Urinary bladder (tissue), 4 donors: Measurements from ENCODE around the gene PPP6R2. TPM values are rescaled to one million over a fixed set of nuclear protein-coding genes. Genes with fewer than 3 reads are reported as not detected.

Source experiments
- DNase-seq: peaks from one replicate; pipeline ENCODE4 v3.0.0-alpha.2; 2015; ENCODE audit errors: extremely low spot score
- H3K27ac ChIP-seq: one replicate; pipeline ENCODE4 v1.5.1; 2013; ENCODE audit warnings: low read depth, mild to moderate bottlenecking, moderate library complexity
- H3K36me3 ChIP-seq: one replicate; pipeline ENCODE4 v1.6.1; 2013; ENCODE audit warnings: mild to moderate bottlenecking, moderate library complexity; ENCODE audit not compliant: insufficient read depth
- H3K4me1 ChIP-seq: one replicate; pipeline ENCODE4 v1.6.1; 2013; ENCODE audit warnings: mild to moderate bottlenecking, moderate library complexity; ENCODE audit not compliant: insufficient read depth
- H3K4me3 ChIP-seq: one replicate; pipeline ENCODE4 v1.5.1; 2013; ENCODE audit warnings: low read depth, low read length
- WGBS: extraction: QIAGEN DNeasy Blood & Tissue Kit; methylation state at CpG from one replicate; pipeline ENCODE4 v1.1.7; 2013; 5-methylcytosine and 5-hydroxymethylcytosine counted together
- polyA plus RNA-seq: library from polyadenylated mRNA; stranded (reverse); fragments of 200-250 nt; gene quantifications from one replicate; pipeline ENCODE4 v1.2.3, GENCODE V29; 2013
- total RNA-seq: library from RNA; depleted of rRNA; stranded (reverse); fragments of >200 nt; gene quantifications from one replicate; pipeline ENCODE4 v1.2.3, GENCODE V29; 2014
- donor health status: healthy with polysubstance abuse.
- donor health status: healthy.

Gene PPP6R2
- total and polyA plus RNA-seq, 2 donors = 31.1 to 46.0 TPM

GRCh38 chr22:50302564-50302963 is 40.6 kb upstream of the PPP6R2 start:
- peak overlapping the region; percentile 51 for H3K27ac ChIP-seq
- H3K4me3 ChIP-seq = no peak overlapping the region
- DNase-seq = no peak
- peaks cover 2% of the 10 kb centered on the region for H3K4me1 ChIP-seq
- H3K36me3 ChIP-seq = no peaks in the 10 kb centered on the region
- WGBS = 52% methylated on average over 5 of the region's 5 CpGs

GRCh38 chr22:50303515-50303847 is 39.6 kb upstream of the PPP6R2 start:
- H3K4me3 ChIP-seq = no peak overlapping the region
- WGBS = 62% methylated on average over 7 of the region's 7 CpGs
- peak overlapping the region; percentile 86 for H3K27ac ChIP-seq
- peaks cover 2% of the 10 kb centered on the region for H3K4me1 ChIP-seq
- no peaks in the 10 kb centered on the region for H3K36me3 ChIP-seq
- no peak for DNase-seq

- H3K4me3 ChIP-seq = no peak overlapping the region
- no peaks in the 10 kb centered on the region for H3K36me3 ChIP-seq
- DNase-seq = no peak
- H3K4me1 ChIP-seq = peaks cover 2% of the 10 kb centered on the region
- WGBS = 45% methylated on average over 11 of the region's 11 CpGs
- H3K27ac ChIP-seq = peak overlapping the region; percentile 86
Observed at GRCh38 chr22:50303848-50304527, 39.1 kb upstream of the PPP6R2 start.

- peak overlapping the region; percentile 86 for H3K27ac ChIP-seq
- DNase-seq = no peak
- 35% methylated on average over 22 of the region's 22 CpGs for WGBS
- H3K36me3 ChIP-seq = no peaks in the 10 kb centered on the region
- peak overlapping the region; percentile 3 for H3K4me3 ChIP-seq
- peaks cover 2% of the 10 kb centered on the region for H3K4me1 ChIP-seq
Observed at GRCh38 chr22:50304528-50305392, 38.4 kb upstream of the PPP6R2 start.

- H3K36me3 ChIP-seq = no peaks in the 10 kb centered on the region
- peak overlapping the region; percentile 3 for H3K4me3 ChIP-seq
- no peak for DNase-seq
- H3K27ac ChIP-seq = peak overlapping the region; percentile 80
- 53% methylated on average over 14 of the region's 14 CpGs for WGBS
- peaks cover 2% of the 10 kb centered on the region for H3K4me1 ChIP-seq
Observed at GRCh38 chr22:50305393-50305922, 37.7 kb upstream of the PPP6R2 start.

- Histone ChIP-seq H3K36me3 (no peaks in the 10 kb centered on the region), H3K4me3 (peak overlapping the region; percentile 80), H3K4me1 (peaks cover 2% of the 10 kb centered on the region), H3K27ac (peak overlapping the region; percentile 94)
- 2% methylated on average over 21 of the region's 21 CpGs for WGBS
- peak; percentile 83 for DNase-seq
Observed at GRCh38 chr22:50305923-50306566, 37.1 kb upstream of the PPP6R2 start.

GRCh38 chr22:50306753-50307749 is 36.1 kb upstream of the PPP6R2 start, which contains the start of gene PLXNB2:
TSS of gene PLXNB2 (minus strand) at chr22:50307646. CDS start at chr22:50290584, 17,062 bp downstream.
- peak; percentile 59 for DNase-seq
- peak within 1 kb of the TSS; percentile 80 for H3K4me3 ChIP-seq
- no peaks in the 10 kb centered on the region for H3K36me3 ChIP-seq
- peak within 1 kb of the TSS; percentile 94 for H3K27ac ChIP-seq
- WGBS = under 1% methylated on average over 102 of the region's 105 CpGs
- H3K4me1 ChIP-seq = peaks cover 2% of the 10 kb centered on the region

GRCh38 chr22:50307890-50308596 is 35.1 kb upstream of the PPP6R2 start:
- peak overlapping the region; percentile 51 for H3K27ac ChIP-seq
- 33% methylated on average over 19 of the region's 19 CpGs for WGBS
- no peak for DNase-seq

GRCh38 chr22:50308597-50308935 is 34.6 kb upstream of the PPP6R2 start:
- H3K27ac ChIP-seq = peak overlapping the region; percentile 11
- DNase-seq = no peak
- no peak overlapping the region for H3K4me3 ChIP-seq
- WGBS = 38% methylated on average over 7 of the region's 7 CpGs
- H3K36me3 ChIP-seq = no peaks in the 10 kb centered on the region
- peaks cover under 1% of the 10 kb centered on the region for H3K4me1 ChIP-seq

More at GRCh38 chr22:50307890-50308596, 35.1 kb upstream of the PPP6R2 start:
- H3K4me1 ChIP-seq = peaks cover 2% of the 10 kb centered on the region
- no peaks in the 10 kb centered on the region for H3K36me3 ChIP-seq
- H3K4me3 ChIP-seq = no peak overlapping the region

GRCh38 chr22:50308986-50309600 is 34.0 kb upstream of the PPP6R2 start:
- Histone ChIP-seq H3K4me3 (no peak overlapping the region), H3K4me1 (no peaks in the 10 kb centered on the region), H3K36me3 (no peaks in the 10 kb centered on the region), H3K27ac (peak overlapping the region; percentile 74)
- no peak for DNase-seq
- 49% methylated on average over 9 of the region's 9 CpGs for WGBS

- Histone ChIP-seq H3K4me1 (no peaks in the 10 kb centered on the region), H3K27ac (no peak overlapping the region), H3K36me3 (no peaks in the 10 kb centered on the region), H3K4me3 (no peak overlapping the region)
- 84% methylated on average over 7 of the region's 7 CpGs for WGBS
- DNase-seq = no peak
Observed at GRCh38 chr22:50309601-50309991, 33.5 kb upstream of the PPP6R2 start.
